Astrocyte of the cerebellum (primary cell): Measurements from ENCODE around the gene GNPTG.

Source experiments
- DNase-seq: peaks from one replicate; pipeline ENCODE4 v3.0.0-alpha.2; 2011; ENCODE audit warnings: low read depth
- H3K4me3 ChIP-seq: 2 replicates; pipeline ENCODE4 v1.5.1; 2011; ENCODE audit warnings: mild to moderate bottlenecking, low read depth, low read length, moderate library complexity
- CTCF ChIP-seq: IDR thresholded peaks from 2 replicates; pipeline ENCODE4 v1.5.1; 2012; ENCODE audit warnings: low read length, low read depth, moderate library complexity, mild to moderate bottlenecking; ENCODE audit errors: missing control alignments
- in situ Hi-C: cut with HindIII; loops from 2 replicates; pipeline ENCODE4 v1.10.0; 2017; ENCODE audit warnings: low sequenced_read_pairs

GNPTG gene

GRCh38 chr16:1372292-1372950 lies 20.7 kb downstream of the GNPTG start:
- H3K4me3 ChIP-seq, result no peak overlapping the region
- DNase-seq, result no peak
- in situ Hi-C loops, result no loop called here
- TF ChIP-seq CTCF, result no peak

- in situ Hi-C loops, result loop anchor here (25.0 kb wide), 2 partner anchors 87 to 113 kb away; partner anchors contain the start of genes CLCN7, PTX4 and TELO2
- no peak for TF ChIP-seq CTCF
- no peak for DNase-seq
- no peak overlapping the region for H3K4me3 ChIP-seq
Measured at GRCh38 chr16:1374418-1375297, 22.9 kb downstream of the GNPTG start.

- no peak overlapping the region for H3K4me3 ChIP-seq
- in situ Hi-C loops, result loop anchor here (25.0 kb wide), 2 partner anchors 88 to 112 kb away; partner anchors contain the start of genes CLCN7, PTX4 and TELO2
- no peak for DNase-seq
- TF ChIP-seq CTCF, result no peak
Measured at GRCh38 chr16:1375298-1375640, 23.5 kb downstream of the GNPTG start.

- DNase-seq, result no peak
- H3K4me3 ChIP-seq, result no peak overlapping the region
- no peak for TF ChIP-seq CTCF
- in situ Hi-C loops, result loop anchor here (25.0 kb wide), 2 partner anchors 89 to 111 kb away; partner anchors contain the start of genes CLCN7, PTX4 and TELO2
Measured at GRCh38 chr16:1375741-1376410, 24.1 kb downstream of the GNPTG start.

GRCh38 chr16:1377406-1378010 lies 25.8 kb downstream of the GNPTG start:
- in situ Hi-C loops, result loop anchor here (25.0 kb wide), 2 partner anchors 90 to 110 kb away; partner anchors contain the start of genes CLCN7, PTX4 and TELO2
- no peak overlapping the region for H3K4me3 ChIP-seq
- no peak for DNase-seq
- no peak for TF ChIP-seq CTCF
